Measurements from ENCODE around the gene B3GNT9.

DNA sequence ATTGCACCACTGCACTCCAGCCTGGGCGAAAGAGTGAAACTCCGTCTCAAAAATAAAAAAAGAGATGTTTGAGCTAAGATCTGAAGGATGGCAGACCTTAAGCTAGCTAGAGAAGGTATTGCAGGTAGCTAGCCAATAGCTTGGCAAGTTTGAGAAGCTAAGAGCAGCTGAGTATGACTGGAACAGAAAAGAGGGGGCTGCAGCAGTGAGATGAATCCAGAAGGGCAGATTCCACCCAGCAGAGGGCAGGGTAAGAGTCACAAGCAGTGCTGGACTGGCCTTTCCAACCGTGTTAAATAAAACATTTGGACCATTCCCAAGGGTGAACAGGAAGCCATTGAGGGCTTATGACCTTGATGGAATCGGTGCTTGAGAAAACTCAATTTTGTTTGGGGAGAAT lies 46.7 kb downstream of the B3GNT9 start:
- no peak for TF ChIP-seq ZNF274 (IDR thresholded peaks at IDR 0.05; ENCODE audit: low read depth, low read length)
- TF ChIP-seq EZH2 (IDR thresholded peaks at IDR 0.05): no peak
- TF ChIP-seq, protein P1, sequence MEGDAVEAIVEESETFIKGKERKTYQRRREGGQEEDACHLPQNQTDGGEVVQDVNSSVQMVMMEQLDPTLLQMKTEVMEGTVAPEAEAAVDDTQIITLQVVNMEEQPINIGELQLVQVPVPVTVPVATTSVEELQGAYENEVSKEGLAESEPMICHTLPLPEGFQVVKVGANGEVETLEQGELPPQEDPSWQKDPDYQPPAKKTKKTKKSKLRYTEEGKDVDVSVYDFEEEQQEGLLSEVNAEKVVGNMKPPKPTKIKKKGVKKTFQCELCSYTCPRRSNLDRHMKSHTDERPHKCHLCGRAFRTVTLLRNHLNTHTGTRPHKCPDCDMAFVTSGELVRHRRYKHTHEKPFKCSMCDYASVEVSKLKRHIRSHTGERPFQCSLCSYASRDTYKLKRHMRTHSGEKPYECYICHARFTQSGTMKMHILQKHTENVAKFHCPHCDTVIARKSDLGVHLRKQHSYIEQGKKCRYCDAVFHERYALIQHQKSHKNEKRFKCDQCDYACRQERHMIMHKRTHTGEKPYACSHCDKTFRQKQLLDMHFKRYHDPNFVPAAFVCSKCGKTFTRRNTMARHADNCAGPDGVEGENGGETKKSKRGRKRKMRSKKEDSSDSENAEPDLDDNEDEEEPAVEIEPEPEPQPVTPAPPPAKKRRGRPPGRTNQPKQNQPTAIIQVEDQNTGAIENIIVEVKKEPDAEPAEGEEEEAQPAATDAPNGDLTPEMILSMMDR (IDR thresholded peaks at IDR 0.05 in 2 of 3, conservative IDR thresholded peaks at IDR 0.05 in 1 of 3; ENCODE audit: borderline replicate concordance in 1 of 3, insufficient read depth in 1 of 3, low read depth in 2 of 3, low read length in 2 of 3): peak in 2 of 3 experiments; percentile 69 to 72; a peak in 4 of 6 replicates
- TF ChIP-seq POLR2A (IDR thresholded peaks at IDR 0.05; ENCODE audit: borderline replicate concordance, extremely low read depth, insufficient read depth, insufficient read length): no peak
- TF ChIP-seq JUND (IDR thresholded peaks at IDR 0.05): no peak
- no peak for TF ChIP-seq CEBPB (IDR thresholded peaks at IDR 0.05; ENCODE audit: low read depth)
- TF ChIP-seq POLR2AphosphoS5 (IDR thresholded peaks at IDR 0.05; ENCODE audit: low read depth, low read length): no peak
- TF ChIP-seq, protein P2, sequence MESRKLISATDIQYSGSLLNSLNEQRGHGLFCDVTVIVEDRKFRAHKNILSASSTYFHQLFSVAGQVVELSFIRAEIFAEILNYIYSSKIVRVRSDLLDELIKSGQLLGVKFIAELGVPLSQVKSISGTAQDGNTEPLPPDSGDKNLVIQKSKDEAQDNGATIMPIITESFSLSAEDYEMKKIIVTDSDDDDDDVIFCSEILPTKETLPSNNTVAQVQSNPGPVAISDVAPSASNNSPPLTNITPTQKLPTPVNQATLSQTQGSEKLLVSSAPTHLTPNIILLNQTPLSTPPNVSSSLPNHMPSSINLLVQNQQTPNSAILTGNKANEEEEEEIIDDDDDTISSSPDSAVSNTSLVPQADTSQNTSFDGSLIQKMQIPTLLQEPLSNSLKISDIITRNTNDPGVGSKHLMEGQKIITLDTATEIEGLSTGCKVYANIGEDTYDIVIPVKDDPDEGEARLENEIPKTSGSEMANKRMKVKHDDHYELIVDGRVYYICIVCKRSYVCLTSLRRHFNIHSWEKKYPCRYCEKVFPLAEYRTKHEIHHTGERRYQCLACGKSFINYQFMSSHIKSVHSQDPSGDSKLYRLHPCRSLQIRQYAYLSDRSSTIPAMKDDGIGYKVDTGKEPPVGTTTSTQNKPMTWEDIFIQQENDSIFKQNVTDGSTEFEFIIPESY (IDR thresholded peaks at IDR 0.05; ENCODE audit: extremely low read depth, insufficient replicate concordance, low read length): no peak
- peak; percentile 44 for TF ChIP-seq RAD21 (IDR thresholded peaks at IDR 0.05; ENCODE audit: low read depth)
- TF ChIP-seq, protein P3, sequence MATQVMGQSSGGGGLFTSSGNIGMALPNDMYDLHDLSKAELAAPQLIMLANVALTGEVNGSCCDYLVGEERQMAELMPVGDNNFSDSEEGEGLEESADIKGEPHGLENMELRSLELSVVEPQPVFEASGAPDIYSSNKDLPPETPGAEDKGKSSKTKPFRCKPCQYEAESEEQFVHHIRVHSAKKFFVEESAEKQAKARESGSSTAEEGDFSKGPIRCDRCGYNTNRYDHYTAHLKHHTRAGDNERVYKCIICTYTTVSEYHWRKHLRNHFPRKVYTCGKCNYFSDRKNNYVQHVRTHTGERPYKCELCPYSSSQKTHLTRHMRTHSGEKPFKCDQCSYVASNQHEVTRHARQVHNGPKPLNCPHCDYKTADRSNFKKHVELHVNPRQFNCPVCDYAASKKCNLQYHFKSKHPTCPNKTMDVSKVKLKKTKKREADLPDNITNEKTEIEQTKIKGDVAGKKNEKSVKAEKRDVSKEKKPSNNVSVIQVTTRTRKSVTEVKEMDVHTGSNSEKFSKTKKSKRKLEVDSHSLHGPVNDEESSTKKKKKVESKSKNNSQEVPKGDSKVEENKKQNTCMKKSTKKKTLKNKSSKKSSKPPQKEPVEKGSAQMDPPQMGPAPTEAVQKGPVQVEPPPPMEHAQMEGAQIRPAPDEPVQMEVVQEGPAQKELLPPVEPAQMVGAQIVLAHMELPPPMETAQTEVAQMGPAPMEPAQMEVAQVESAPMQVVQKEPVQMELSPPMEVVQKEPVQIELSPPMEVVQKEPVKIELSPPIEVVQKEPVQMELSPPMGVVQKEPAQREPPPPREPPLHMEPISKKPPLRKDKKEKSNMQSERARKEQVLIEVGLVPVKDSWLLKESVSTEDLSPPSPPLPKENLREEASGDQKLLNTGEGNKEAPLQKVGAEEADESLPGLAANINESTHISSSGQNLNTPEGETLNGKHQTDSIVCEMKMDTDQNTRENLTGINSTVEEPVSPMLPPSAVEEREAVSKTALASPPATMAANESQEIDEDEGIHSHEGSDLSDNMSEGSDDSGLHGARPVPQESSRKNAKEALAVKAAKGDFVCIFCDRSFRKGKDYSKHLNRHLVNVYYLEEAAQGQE (IDR thresholded peaks at IDR 0.05; ENCODE audit: low read depth): no peak
- TF ChIP-seq EZH2phosphoT487 (IDR thresholded peaks at IDR 0.05; ENCODE audit: borderline replicate concordance): no peak
- TF ChIP-seq TCF7L2 (IDR thresholded peaks at IDR 0.05; ENCODE audit: borderline replicate concordance, extremely low read depth, insufficient read depth, insufficient read length): no peak

Measured in HCT116 (cell line).